Measurements from ENCODE around the gene OSTN.

DNA sequence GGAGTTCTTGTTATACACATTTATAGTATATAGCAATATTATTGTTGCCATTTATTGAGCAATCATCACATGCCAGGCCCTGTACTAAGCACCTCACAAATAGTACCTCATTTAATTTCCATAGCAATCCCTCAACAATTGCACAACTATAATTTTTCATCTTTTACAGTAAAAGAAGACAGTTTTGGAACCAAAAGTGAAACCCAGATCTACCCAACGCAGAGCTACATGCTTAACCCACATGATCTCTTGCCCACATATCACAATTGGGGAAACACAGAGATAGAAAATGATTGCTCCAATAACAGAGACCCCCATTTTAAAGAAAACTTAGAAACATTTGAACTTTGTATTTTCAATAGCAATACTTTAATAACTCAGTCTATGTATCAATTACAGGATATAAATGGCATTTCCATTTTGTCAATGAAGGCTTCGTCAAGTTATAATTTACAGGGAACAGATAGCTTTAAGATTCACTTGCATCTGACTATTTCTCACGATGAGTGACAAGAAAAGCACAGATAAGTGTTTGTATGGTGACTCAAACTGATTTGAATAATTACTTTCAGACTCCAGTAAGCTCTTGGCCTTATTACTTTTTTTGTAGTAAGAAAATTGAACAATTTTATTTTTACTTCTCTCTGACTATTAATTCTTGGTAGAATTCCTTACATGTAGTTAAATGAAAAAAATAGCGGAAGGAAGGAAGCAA, 91.4 kb downstream of the OSTN start:
- TF ChIP-seq RAD21 (IDR thresholded peaks at IDR 0.05; ENCODE audit: low read depth) (no peak), TCF7L2 (IDR thresholded peaks at IDR 0.05; ENCODE audit: borderline replicate concordance, extremely low read depth, insufficient read depth, insufficient read length) (no peak)

Data from HCT116 (cell line).